GM10847 (cell line): ENCODE measurements around the gene IDH3G.

Source experiments
- POLR2A ChIP-seq: IDR thresholded peaks from 2 replicates; pipeline ENCODE4 v1.6.1; 2011; ENCODE audit not compliant: insufficient read length; ENCODE audit errors: extremely low read depth

The IDH3G gene

GRCh38 chrX:153801669-153802068 lies 7.5 kb upstream of the IDH3G start:
- TF ChIP-seq POLR2A: no peak

GRCh38 chrX:153800746-153801145 lies 6.6 kb upstream of the IDH3G start:
- TF ChIP-seq POLR2A: no peak

- TF ChIP-seq POLR2A: no peak
These were observed 6.1 kb upstream of the IDH3G start for GRCh38 chrX:153800177-153800722.

DNA sequence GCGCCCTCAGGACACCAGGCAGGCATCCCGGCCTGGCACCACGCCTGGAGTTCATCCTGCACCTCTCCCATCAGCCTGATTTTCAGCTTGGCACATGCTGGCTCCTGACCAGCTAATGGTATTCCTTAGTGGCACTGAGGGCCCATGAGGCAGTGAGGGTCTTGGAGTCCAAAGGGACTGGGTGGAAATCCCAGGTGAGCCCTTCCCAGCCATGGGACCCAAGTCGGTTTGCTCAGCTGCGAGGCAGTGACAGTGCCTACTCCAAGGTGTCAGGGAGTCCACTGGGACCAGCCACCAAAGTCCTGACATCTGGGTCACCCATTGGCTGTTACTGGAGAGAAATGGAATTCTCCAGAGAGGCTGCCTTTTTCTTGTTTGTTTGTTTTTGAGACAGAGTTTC lies 5.2 kb upstream of the IDH3G start:
- TF ChIP-seq POLR2A: no peak

DNA sequence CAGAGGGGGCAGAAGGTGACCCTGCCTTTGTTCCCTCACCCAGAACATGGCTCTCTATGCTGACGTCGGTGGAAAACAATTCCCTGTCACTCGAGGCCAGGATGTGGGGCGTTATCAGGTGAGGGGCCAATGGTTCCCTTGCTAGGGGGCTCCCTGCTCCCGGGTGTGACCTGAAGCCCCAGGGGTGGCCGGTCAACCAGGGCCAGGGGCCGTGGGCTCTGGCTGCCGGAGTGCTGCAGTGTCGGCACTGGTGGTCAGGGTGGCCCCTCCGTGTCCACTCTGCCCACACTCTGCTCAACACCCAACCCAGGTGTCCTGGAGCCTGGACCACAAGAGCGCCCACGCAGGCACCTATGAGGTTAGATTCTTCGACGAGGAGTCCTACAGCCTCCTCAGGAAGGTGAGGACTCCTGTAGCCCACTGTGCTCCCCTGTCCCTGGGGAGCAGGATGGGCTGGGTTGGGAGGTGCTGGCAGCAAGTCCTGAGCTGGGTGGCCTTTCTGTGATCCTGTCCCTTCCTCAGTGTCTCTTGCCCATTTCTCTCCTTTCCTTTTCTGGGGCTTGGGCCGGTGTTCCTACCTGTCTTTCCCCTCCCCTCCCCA lies 3.3 kb upstream of the IDH3G start:
- TF ChIP-seq POLR2A: no peak

- no peak for TF ChIP-seq POLR2A
These were observed 982 bp upstream of the IDH3G start for GRCh38 chrX:153794897-153795816.

GRCh38 chrX:153793291-153793690 lies 884 bp downstream of the IDH3G start:
- no peak for TF ChIP-seq POLR2A

DNA sequence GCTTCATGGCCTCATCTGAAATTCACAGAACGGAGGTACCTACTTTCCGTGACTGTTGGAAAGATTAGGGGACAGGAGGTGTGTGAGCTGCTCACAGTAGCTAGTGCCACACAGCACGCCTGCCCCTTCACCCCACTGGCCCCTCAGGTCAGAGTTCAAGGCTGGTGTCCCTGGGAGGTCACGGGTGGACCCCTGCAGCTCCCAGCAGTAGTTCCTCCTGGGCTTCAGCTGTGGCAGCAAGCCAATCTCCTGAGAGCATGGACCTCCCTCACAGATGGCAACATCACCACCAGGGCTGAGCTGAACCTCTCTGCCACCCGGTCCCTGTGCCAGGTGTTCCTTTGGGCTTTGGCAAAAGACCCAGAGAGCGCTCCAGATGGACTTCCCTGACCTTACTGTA lies 1.8 kb downstream of the IDH3G start:
- no peak for TF ChIP-seq POLR2A

DNA sequence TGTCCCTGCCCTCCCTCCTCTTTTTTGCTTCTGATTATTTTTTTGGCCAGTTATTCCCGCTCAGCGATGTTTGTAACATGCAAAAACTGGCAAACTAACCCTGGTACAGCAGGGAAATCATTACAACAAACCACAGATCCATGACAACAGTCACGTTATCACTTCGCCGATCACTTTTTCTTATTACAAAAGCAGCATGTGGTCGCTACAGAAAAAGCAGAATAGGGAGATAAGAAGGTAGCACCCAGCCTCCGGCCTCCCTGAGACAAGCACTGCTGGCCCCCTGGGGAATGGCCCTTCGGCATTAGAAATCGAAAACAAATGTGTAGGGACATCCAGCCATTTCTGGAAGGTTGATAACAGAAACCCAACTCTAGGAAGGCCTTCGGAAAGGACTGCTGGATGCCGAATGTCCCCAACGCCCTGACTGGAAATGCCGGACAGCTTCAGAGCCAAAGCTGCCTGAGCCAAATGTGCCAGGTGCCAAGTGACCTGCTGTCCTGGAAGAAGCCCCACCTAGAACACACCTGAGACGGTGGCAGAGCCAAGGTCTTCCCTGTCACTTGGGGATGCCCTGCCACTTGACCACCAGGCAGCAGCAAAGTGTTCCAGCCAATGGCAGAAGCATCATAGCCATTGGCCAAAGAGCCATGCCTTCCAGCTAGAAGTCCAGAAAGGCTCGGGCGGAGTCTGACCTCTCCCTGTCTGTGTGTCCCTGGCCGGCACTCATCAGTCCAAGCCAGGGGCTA lies 2.9 kb downstream of the IDH3G start:
- no peak for TF ChIP-seq POLR2A

DNA sequence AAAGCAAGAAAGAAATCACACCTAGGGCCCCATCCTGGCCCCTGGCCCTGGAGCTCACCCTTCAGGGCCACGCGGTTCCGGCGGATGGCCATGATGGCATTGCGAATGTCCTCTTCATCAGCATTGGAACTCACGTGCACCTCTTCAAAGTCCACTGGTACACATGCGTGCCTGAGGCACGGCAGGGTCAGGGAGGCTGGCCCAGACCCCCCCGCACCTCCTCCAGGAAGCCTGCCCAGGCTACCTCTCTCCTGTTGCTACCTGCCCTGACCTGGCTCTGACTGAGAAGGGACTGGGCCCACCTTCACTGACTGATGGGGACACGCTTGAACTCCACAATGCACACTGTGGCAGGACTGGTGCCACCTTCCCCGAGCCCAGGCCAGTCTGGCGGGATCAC lies 4.5 kb downstream of the IDH3G start:
- TF ChIP-seq POLR2A: no peak

DNA sequence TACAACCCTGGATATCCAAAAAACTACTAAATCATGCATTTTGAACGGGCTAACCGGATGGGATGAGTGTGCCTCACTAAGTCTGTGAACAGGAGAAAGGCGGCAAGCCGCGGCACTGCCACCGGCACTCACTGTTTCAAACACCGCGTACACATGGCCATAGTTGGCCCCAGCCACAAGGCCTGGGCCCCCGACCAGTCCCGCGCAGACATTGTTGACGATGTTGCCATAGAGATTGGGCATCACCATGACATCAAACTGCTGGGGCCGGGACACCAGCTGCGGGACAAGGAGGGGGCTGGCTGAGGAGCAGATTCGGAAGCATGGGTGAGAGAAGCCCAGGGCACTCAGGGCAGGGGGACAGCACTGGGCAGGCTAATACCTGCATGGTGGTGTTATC lies 7.5 kb downstream of the IDH3G start:
- TF ChIP-seq POLR2A: no peak

DNA sequence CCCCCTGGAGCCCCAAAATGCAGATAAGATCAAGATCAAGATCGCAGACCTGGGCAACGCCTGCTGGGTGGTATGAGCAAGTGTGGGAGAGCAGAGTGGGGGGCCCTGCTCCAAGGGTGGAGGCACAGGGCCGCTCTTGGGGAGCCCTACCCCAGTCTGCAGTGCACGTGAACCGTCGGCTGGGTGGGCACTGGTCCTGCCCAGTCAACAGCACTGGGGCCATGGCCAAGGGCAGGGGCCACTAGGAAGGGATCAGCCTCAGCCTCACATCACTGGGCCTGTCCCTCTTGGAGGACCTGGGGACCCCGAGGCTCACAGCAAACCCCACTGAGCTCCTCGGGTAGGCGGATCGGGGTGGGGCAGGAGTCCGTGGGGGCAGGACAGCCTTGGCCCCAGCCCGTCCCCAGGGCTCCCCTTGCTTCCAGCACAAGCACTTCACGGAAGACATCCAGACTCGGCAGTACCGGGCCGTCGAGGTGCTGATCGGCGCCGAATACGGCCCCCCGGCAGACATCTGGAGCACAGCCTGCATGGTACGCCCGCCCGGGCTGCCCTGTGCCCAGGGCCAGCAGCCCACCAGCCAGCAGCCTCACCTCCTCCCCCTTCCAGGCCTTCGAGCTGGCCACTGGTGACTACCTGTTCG lies 9.7 kb downstream of the IDH3G start:
- TF ChIP-seq POLR2A: no peak

DNA sequence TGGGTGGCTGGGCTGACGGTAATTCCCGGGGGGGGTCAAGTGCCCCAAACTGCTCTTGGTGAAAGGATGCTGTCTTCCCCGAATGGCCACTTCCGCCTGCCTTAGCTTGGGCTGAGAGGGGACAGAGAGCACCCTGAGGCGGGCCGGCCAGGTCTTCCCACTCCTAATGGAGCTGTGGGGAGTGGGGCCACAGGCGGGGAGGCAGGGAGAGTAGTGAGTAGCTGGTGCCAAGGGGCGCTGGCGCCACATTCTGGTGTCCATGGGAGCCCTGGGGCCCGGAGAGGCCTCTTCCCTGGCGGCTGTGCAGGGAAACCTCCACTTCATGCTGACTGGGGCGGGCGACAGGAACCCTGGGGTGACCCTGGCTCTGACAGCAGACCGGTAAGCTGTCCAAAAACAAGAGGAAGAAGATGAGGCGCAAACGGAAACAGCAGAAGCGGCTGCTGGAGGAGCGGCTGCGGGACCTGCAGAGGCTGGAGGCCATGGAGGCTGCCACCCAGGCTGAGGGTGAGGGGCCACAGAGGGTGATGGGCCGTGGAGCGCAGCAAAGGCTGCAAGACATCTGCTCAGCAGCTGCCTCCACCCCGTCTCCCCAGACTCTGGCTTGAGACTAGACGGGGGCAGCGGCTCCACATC lies 10.7 kb downstream of the IDH3G start:
- TF ChIP-seq POLR2A: no peak

GRCh38 chrX:153782871-153783270 lies 11.3 kb downstream of the IDH3G start:
- no peak for TF ChIP-seq POLR2A

GRCh38 chrX:153782313-153782712 lies 11.9 kb downstream of the IDH3G start:
- no peak for TF ChIP-seq POLR2A
